GM12891 (cell line): ENCODE measurements around the gene LPCAT1.

Experiments
- POLR2A ChIP-seq: IDR thresholded peaks from 2 replicates; pipeline ENCODE4 v1.6.1; 2011; ENCODE audit warnings: low read depth, low read length, control low read depth
- POLR2AphosphoS5 ChIP-seq: IDR thresholded peaks from 2 replicates; pipeline ENCODE4 v1.6.1; 2011; ENCODE audit warnings: low read depth, low read length, control low read depth
- POU2F2 ChIP-seq: IDR thresholded peaks from 2 replicates; pipeline ENCODE4 v1.6.1; 2011; ENCODE audit warnings: low read depth, mild to moderate bottlenecking, control low read depth, low read length, moderate library complexity
- SPI1 ChIP-seq: IDR thresholded peaks from 2 replicates; pipeline ENCODE4 v1.6.1; 2011; ENCODE audit warnings: low read depth, low read length, control low read depth
- TAF1 ChIP-seq: IDR thresholded peaks from 2 replicates; pipeline ENCODE4 v1.6.1; 2011; ENCODE audit warnings: low read depth, low read length, control low read depth

DNA sequence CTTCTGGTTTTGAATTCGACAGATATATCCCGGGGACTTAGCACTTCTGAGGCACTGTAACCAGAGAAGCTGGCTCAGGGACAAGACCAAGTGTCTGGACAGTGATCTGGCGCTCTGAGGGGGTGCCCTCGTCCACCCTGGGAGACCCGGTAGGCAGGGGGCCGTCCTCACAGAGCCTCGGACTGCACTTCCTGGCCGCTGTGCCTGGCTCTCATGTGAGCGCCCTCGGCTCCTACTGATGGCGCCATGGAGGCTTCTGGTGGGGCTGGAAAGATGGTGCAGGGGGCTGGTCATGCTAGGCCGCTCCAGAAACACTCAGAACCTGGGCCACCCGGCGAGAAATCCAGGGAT, 59.7 kb downstream of the LPCAT1 start:
- TF ChIP-seq TAF1 (no peak), POLR2A (no peak), POLR2AphosphoS5 (no peak), SPI1 (no peak), POU2F2 (no peak)
